Mesenchymal stem cell (in vitro differentiated cells and primary cell): ENCODE data around the gene PRIM2.
"Not testable (repeated sequence)": the region's sequence is repeated elsewhere in the genome, so short reads cannot be mapped to it uniquely, and the experiment has no call there.

ENCODE experiments used
- DNase-seq: peaks from one replicate; pipeline ENCODE4 v3.0.0-alpha.2; 2013
- H2AFZ ChIP-seq: one replicate; pipeline ENCODE4 v1.6.1; 2013; ENCODE audit warnings: low read depth, mild to moderate bottlenecking, control low read depth, inconsistent platforms, low read length, moderate library complexity
- H2AK5ac ChIP-seq: 2 replicates; pipeline ENCODE4 v1.6.1; 2013; ENCODE audit warnings: low read length, moderate library complexity, mild to moderate bottlenecking, inconsistent platforms; ENCODE audit not compliant: severe bottlenecking
- H2BK120ac ChIP-seq: one replicate; pipeline ENCODE4 v1.6.1; 2013; ENCODE audit warnings: low read depth, mild to moderate bottlenecking, inconsistent platforms, low read length, moderate library complexity
- H2BK12ac ChIP-seq, 2 experiments: one replicate each; pipeline ENCODE4 v1.6.1; 2013; ENCODE audit warnings: inconsistent platforms in 2 of 2, low read length in 2 of 2, mild to moderate bottlenecking in 2 of 2, moderate library complexity in 2 of 2, control low read depth in 1 of 2
- H2BK15ac ChIP-seq: one replicate; pipeline ENCODE4 v1.6.1; 2013; ENCODE audit warnings: mild to moderate bottlenecking, low read depth, inconsistent platforms; ENCODE audit not compliant: poor library complexity, severe bottlenecking
- H2BK5ac ChIP-seq: 2 replicates; pipeline ENCODE4 v1.6.1; 2013; ENCODE audit warnings: low read depth, mild to moderate bottlenecking, low read length, control low read depth, inconsistent platforms; ENCODE audit not compliant: poor library complexity, severe bottlenecking
- H3K14ac ChIP-seq, 2 experiments: one replicate each; pipeline ENCODE4 v1.6.1; 2013; ENCODE audit warnings: inconsistent platforms in 2 of 2, low read length in 2 of 2, control low read depth in 1 of 2, mild to moderate bottlenecking in 1 of 2, moderate library complexity in 1 of 2
- H3K18ac ChIP-seq, 2 experiments: one replicate each; pipeline ENCODE4 v1.6.1; 2013; ENCODE audit warnings: inconsistent platforms in 2 of 2, low read length in 2 of 2, control low read depth in 1 of 2, low read depth in 1 of 2, mild to moderate bottlenecking in 1 of 2
- H3K23ac ChIP-seq, 2 experiments: one replicate each; pipeline ENCODE4 v1.6.1; 2013; ENCODE audit warnings: inconsistent platforms in 2 of 2, low read length in 2 of 2, mild to moderate bottlenecking in 2 of 2, moderate library complexity in 2 of 2, control low read depth in 1 of 2
- H3K27ac ChIP-seq: 2 replicates; pipeline ENCODE4 v1.5.1; 2013; ENCODE audit warnings: mild to moderate bottlenecking, moderate library complexity, low read length, control low read depth, inconsistent platforms; ENCODE audit not compliant: poor library complexity, severe bottlenecking
- H3K27me3 ChIP-seq, 2 experiments: 2 replicates each; pipeline versions ENCODE4 v1.6.1 to v1.7.0; 2013; ENCODE audit warnings: low read length in 2 of 2, mild to moderate bottlenecking in 2 of 2, moderate library complexity in 2 of 2, control low read depth in 1 of 2, inconsistent platforms in 1 of 2; ENCODE audit not compliant: control insufficient read depth in 1 of 2, insufficient read depth in 1 of 2
- H3K36me3 ChIP-seq, 2 experiments: 2 replicates each; pipeline versions ENCODE4 v1.6.1 to v1.7.0; 2013; ENCODE audit warnings: low read length in 2 of 2, control low read depth in 1 of 2, inconsistent platforms in 1 of 2, low read depth in 1 of 2, mild to moderate bottlenecking in 1 of 2; ENCODE audit not compliant: insufficient read depth in 2 of 2, control insufficient read depth in 1 of 2
- H3K4ac ChIP-seq, 2 experiments: one replicate each; pipeline ENCODE4 v1.6.1; 2013; ENCODE audit warnings: inconsistent platforms in 2 of 2, low read length in 2 of 2, mild to moderate bottlenecking in 2 of 2, moderate library complexity in 2 of 2, control low read depth in 1 of 2, low read depth in 1 of 2
- H3K4me1 ChIP-seq: 2 replicates; pipeline ENCODE4 v1.6.1; 2013; ENCODE audit warnings: low read depth, low read length, control low read depth; ENCODE audit not compliant: control insufficient read depth, insufficient read depth
- H3K4me2 ChIP-seq: 2 replicates; pipeline ENCODE4 v1.6.1; 2013; ENCODE audit warnings: low read length, mild to moderate bottlenecking, inconsistent platforms; ENCODE audit not compliant: poor library complexity, severe bottlenecking
- H3K4me3 ChIP-seq, 2 experiments: 2 replicates each; pipeline versions ENCODE4 v1.5.1 to v1.7.0; 2013; ENCODE audit warnings: low read length in 2 of 2, mild to moderate bottlenecking in 2 of 2, control low read depth in 1 of 2, low read depth in 1 of 2; ENCODE audit not compliant: insufficient read depth in 1 of 2
- H3K79me1 ChIP-seq: replicated peaks from 2 replicates; pipeline ENCODE4 v1.6.1; 2013; ENCODE audit warnings: mild to moderate bottlenecking, control low read depth, low read length, inconsistent platforms; ENCODE audit not compliant: poor library complexity, severe bottlenecking
- H3K9ac ChIP-seq: 2 replicates; pipeline ENCODE4 v1.7.0; 2013; ENCODE audit warnings: mild to moderate bottlenecking, low read length, moderate library complexity
- H3K9me3 ChIP-seq: 2 replicates; pipeline ENCODE4 v1.7.0; 2013; ENCODE audit warnings: mild to moderate bottlenecking, low read length; ENCODE audit not compliant: control insufficient read depth
- H4K8ac ChIP-seq: one replicate; pipeline ENCODE4 v1.6.1; 2013; ENCODE audit warnings: inconsistent platforms, mild to moderate bottlenecking, low read length, moderate library complexity
- H4K91ac ChIP-seq: one replicate; pipeline ENCODE4 v1.6.1; 2013; ENCODE audit warnings: mild to moderate bottlenecking, low read length, inconsistent platforms
- WGBS: methylation state at CpG from one replicate; pipeline ENCODE4 v1.1.7; 2013; ENCODE audit warnings: mixed read lengths; 5-methylcytosine and 5-hydroxymethylcytosine counted together

The PRIM2 gene

DNA sequence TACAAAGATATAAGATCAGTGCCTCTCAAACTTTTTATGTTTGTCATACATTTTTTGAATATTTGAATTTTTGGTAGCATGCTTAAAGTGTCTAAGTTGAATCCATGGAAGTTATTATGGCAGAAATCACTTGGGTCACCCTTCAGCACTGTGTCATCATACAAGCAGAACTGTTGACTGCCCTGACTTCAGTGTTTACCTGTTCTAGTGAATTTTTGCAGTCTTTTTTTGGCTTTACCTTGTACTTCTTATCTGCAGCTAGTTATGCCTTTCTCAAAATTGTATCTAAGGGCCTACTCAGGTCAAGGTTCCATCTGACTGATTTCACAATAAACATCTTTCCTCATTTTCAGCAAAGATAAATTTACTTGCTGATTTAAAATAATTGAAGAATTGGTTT, 241.7 kb downstream of the PRIM2 start:
- H4K8ac ChIP-seq, H3K9ac ChIP-seq, H3K79me1 ChIP-seq, H2BK120ac ChIP-seq, DNase-seq, H3K4me1 ChIP-seq, H2AK5ac ChIP-seq, H2BK12ac ChIP-seq, H3K36me3 ChIP-seq, H3K9me3 ChIP-seq, H3K23ac ChIP-seq, H2BK5ac ChIP-seq, H3K4ac ChIP-seq, H3K18ac ChIP-seq, H3K27me3 ChIP-seq, H4K91ac ChIP-seq, H3K4me3 ChIP-seq, H2AFZ ChIP-seq, H3K4me2 ChIP-seq, H2BK15ac ChIP-seq, H3K14ac ChIP-seq, H3K27ac ChIP-seq: not testable (repeated sequence)

DNA sequence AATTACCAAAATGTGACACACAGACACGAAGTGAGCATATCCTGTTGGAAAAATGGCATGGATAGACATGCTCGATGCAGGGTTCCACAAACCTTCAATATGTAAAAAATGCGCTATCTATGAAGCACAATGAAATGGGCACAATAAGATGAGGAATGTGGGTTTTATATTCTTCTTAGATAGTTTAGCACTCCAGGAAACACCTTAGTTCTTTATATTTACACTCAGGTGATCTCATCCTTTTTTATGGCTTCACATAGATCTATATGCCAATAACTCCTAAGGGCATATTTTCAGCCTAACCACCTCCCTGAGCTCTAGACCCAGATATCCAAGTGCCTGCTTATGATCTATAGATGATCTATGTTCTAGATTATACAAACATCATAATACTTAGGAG, 244.8 kb downstream of the PRIM2 start:
- not testable (repeated sequence) for H3K9me3 ChIP-seq, H2AFZ ChIP-seq
- WGBS: 100% methylated on average over 1 of the region's 3 CpGs

DNA sequence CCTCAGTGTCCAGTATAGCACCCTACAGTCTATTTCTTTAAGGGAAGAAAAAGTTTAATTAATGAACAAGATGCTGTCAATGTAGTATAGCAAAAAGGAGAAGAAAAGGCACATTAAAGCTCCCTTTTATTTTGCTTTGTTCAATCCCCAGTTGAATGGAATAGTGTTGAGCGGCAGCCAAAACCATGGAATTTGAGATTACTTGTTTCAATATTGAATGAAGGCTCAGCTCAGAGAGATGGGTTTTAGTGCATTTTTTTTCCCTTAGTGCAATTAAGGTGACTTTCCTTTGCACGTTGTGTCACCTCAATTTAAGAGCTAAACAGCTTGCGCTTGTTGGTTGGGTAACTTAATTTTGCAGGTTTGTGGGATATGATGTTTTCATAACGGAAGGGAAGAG, 254.7 kb downstream of the PRIM2 start:
- H3K4me1 ChIP-seq, H2AFZ ChIP-seq, H3K4me2 ChIP-seq, H3K27me3 ChIP-seq, H4K91ac ChIP-seq, H3K27ac ChIP-seq, H2BK15ac ChIP-seq, H4K8ac ChIP-seq, H3K79me1 ChIP-seq, H3K36me3 ChIP-seq, H3K23ac ChIP-seq, H3K4ac ChIP-seq, H2BK5ac ChIP-seq, H3K14ac ChIP-seq, DNase-seq, H2AK5ac ChIP-seq, H2BK120ac ChIP-seq, H3K4me3 ChIP-seq, H3K9ac ChIP-seq, H3K18ac ChIP-seq, H2BK12ac ChIP-seq, H3K9me3 ChIP-seq: not testable (repeated sequence)
- WGBS: 100% methylated on average over 3 of the region's 4 CpGs

More for the DNA sequence above, 244.8 kb downstream of the PRIM2 start:
- not testable (repeated sequence) for H4K8ac ChIP-seq, H2BK15ac ChIP-seq, H3K23ac ChIP-seq, H3K4me1 ChIP-seq, H3K9ac ChIP-seq, H3K79me1 ChIP-seq, H3K36me3 ChIP-seq, H3K18ac ChIP-seq, H2BK12ac ChIP-seq, H2BK120ac ChIP-seq, H2AK5ac ChIP-seq, H3K14ac ChIP-seq, H4K91ac ChIP-seq, DNase-seq, H3K27me3 ChIP-seq, H2BK5ac ChIP-seq, H3K27ac ChIP-seq, H3K4ac ChIP-seq, H3K4me2 ChIP-seq, H3K4me3 ChIP-seq

DNA sequence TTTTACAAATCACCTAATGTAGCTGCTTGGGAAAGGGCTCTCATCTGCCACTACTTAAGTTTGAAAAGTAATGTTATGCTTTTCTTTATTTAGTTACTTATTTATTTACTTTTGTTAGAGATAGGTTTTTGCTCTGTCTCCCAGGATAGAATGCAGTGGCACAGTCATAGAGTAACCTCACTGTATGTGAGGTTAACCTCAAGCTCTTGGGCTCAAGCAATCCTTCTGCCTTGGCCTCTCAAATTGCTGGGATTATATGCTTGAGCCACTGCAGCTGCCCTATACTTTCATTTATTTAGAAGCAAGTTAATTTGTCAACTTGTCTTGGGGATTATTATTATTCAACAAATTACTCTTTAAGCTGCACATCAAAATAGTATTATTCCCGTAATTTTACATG, 255.4 kb downstream of the PRIM2 start:
- not testable (repeated sequence) for H3K23ac ChIP-seq, H2AFZ ChIP-seq, H3K79me1 ChIP-seq, H3K18ac ChIP-seq, H2BK5ac ChIP-seq, H2BK120ac ChIP-seq, H3K4ac ChIP-seq, H3K27me3 ChIP-seq, H4K8ac ChIP-seq, H3K9me3 ChIP-seq, H2BK15ac ChIP-seq, H3K4me2 ChIP-seq, H3K4me1 ChIP-seq, H4K91ac ChIP-seq, H3K9ac ChIP-seq, H2BK12ac ChIP-seq, H3K4me3 ChIP-seq, H3K27ac ChIP-seq, H3K36me3 ChIP-seq, H2AK5ac ChIP-seq, H3K14ac ChIP-seq
- peak; percentile 0 for DNase-seq
- no CpG with 5 or more reads among the region's 1 CpG for WGBS
